ENCODE data around the gene TCF4.
A peak's percentile ranks its signal among the peaks of the same experiment; 100 is the strongest.

Gene TCF4

GRCh38 chr18:55430026-55430425, 158.0 kb downstream of the TCF4 start:
- Histone ChIP-seq H3K9ac (ENCODE audit: low read depth, low read length) (no peak overlapping the region), H3K36me3 (ENCODE audit: insufficient read depth, low read length) (no peaks in the 10 kb centered on the region), H3K9me3 (ENCODE audit: control insufficient read depth, insufficient read depth, low read length) (no peaks in the 10 kb centered on the region), H3K4me1 (ENCODE audit: insufficient read depth, low read length) (peaks cover 18% of the 10 kb centered on the region)

GRCh38 chr18:55427951-55428350, 160.0 kb downstream of the TCF4 start:
- Histone ChIP-seq H3K4me1 (ENCODE audit: insufficient read depth, low read length) (peaks cover 29% of the 10 kb centered on the region), H3K36me3 (ENCODE audit: insufficient read depth, low read length) (no peaks in the 10 kb centered on the region), H3K9ac (ENCODE audit: low read depth, low read length) (no peak overlapping the region), H3K9me3 (ENCODE audit: control insufficient read depth, insufficient read depth, low read length) (no peaks in the 10 kb centered on the region)

GRCh38 chr18:55425698-55426097, 162.3 kb downstream of the TCF4 start:
- Histone ChIP-seq H3K9me3 (ENCODE audit: control insufficient read depth, insufficient read depth, low read length) (no peaks in the 10 kb centered on the region), H3K36me3 (ENCODE audit: insufficient read depth, low read length) (no peaks in the 10 kb centered on the region), H3K9ac (ENCODE audit: low read depth, low read length) (no peak overlapping the region), H3K4me1 (ENCODE audit: insufficient read depth, low read length) (peaks cover 50% of the 10 kb centered on the region)

GRCh38 chr18:55422456-55423180, 165.4 kb downstream of the TCF4 start:
- Histone ChIP-seq H3K9me3 (ENCODE audit: control insufficient read depth, insufficient read depth, low read length) (no peaks in the 10 kb centered on the region), H3K9ac (ENCODE audit: low read depth, low read length) (peak overlapping the region; percentile 32; the same call in 1 of the 2 replicates), H3K36me3 (ENCODE audit: insufficient read depth, low read length) (no peaks in the 10 kb centered on the region), H3K4me1 (ENCODE audit: insufficient read depth, low read length) (peaks cover 73% of the 10 kb centered on the region)

GRCh38 chr18:55421615-55422419, 166.2 kb downstream of the TCF4 start:
- Histone ChIP-seq H3K9ac (ENCODE audit: low read depth, low read length) (no peak overlapping the region; the same call in 1 of the 2 replicates), H3K36me3 (ENCODE audit: insufficient read depth, low read length) (no peaks in the 10 kb centered on the region), H3K9me3 (ENCODE audit: control insufficient read depth, insufficient read depth, low read length) (no peaks in the 10 kb centered on the region), H3K4me1 (ENCODE audit: insufficient read depth, low read length) (peaks cover 77% of the 10 kb centered on the region)

GRCh38 chr18:55421308-55421614, 166.7 kb downstream of the TCF4 start:
- peaks cover 80% of the 10 kb centered on the region for H3K4me1 ChIP-seq (ENCODE audit: insufficient read depth, low read length)
- H3K9me3 ChIP-seq (ENCODE audit: control insufficient read depth, insufficient read depth, low read length) = no peaks in the 10 kb centered on the region
- H3K36me3 ChIP-seq (ENCODE audit: insufficient read depth, low read length) = no peaks in the 10 kb centered on the region
- no peak overlapping the region for H3K9ac ChIP-seq (ENCODE audit: low read depth, low read length)

- Histone ChIP-seq H3K9ac (ENCODE audit: low read depth, low read length) (peak overlapping the region; percentile 31; the same call in 1 of the 2 replicates), H3K36me3 (ENCODE audit: insufficient read depth, low read length) (no peaks in the 10 kb centered on the region), H3K9me3 (ENCODE audit: control insufficient read depth, insufficient read depth, low read length) (no peaks in the 10 kb centered on the region), H3K4me1 (ENCODE audit: insufficient read depth, low read length) (peaks cover 77% of the 10 kb centered on the region)
Observed at GRCh38 chr18:55420665-55421307, 167.2 kb downstream of the TCF4 start.

- Histone ChIP-seq H3K4me1 (ENCODE audit: insufficient read depth, low read length) (peaks cover 70% of the 10 kb centered on the region), H3K9me3 (ENCODE audit: control insufficient read depth, insufficient read depth, low read length) (no peaks in the 10 kb centered on the region), H3K36me3 (ENCODE audit: insufficient read depth, low read length) (no peaks in the 10 kb centered on the region), H3K9ac (ENCODE audit: low read depth, low read length) (peak overlapping the region; percentile 31)
Observed at GRCh38 chr18:55419947-55420664, 167.9 kb downstream of the TCF4 start.

GRCh38 chr18:55419132-55419946, 168.7 kb downstream of the TCF4 start:
- Histone ChIP-seq H3K9ac (ENCODE audit: low read depth, low read length) (peak overlapping the region; percentile 31), H3K36me3 (ENCODE audit: insufficient read depth, low read length) (no peaks in the 10 kb centered on the region)

GRCh38 chr18:55418439-55418838, 169.6 kb downstream of the TCF4 start:
- peaks cover 62% of the 10 kb centered on the region for H3K4me1 ChIP-seq (ENCODE audit: insufficient read depth, low read length)
- H3K9me3 ChIP-seq (ENCODE audit: control insufficient read depth, insufficient read depth, low read length) = no peaks in the 10 kb centered on the region
- H3K9ac ChIP-seq (ENCODE audit: low read depth, low read length) = no peak overlapping the region
- H3K36me3 ChIP-seq (ENCODE audit: insufficient read depth, low read length) = no peaks in the 10 kb centered on the region

More at GRCh38 chr18:55419132-55419946, 168.7 kb downstream of the TCF4 start:
- Histone ChIP-seq H3K9me3 (ENCODE audit: control insufficient read depth, insufficient read depth, low read length) (no peaks in the 10 kb centered on the region), H3K4me1 (ENCODE audit: insufficient read depth, low read length) (peaks cover 66% of the 10 kb centered on the region)

- Histone ChIP-seq H3K9me3 (ENCODE audit: control insufficient read depth, insufficient read depth, low read length) (no peaks in the 10 kb centered on the region), H3K4me1 (ENCODE audit: insufficient read depth, low read length) (peaks cover 52% of the 10 kb centered on the region), H3K9ac (ENCODE audit: low read depth, low read length) (no peak overlapping the region), H3K36me3 (ENCODE audit: insufficient read depth, low read length) (no peaks in the 10 kb centered on the region)
Observed at GRCh38 chr18:55416791-55417190, 171.2 kb downstream of the TCF4 start.

- H3K36me3 ChIP-seq (ENCODE audit: insufficient read depth, low read length) = no peaks in the 10 kb centered on the region
- H3K4me1 ChIP-seq (ENCODE audit: insufficient read depth, low read length) = peaks cover 38% of the 10 kb centered on the region
- no peaks in the 10 kb centered on the region for H3K9me3 ChIP-seq (ENCODE audit: control insufficient read depth, insufficient read depth, low read length)
- no peak overlapping the region for H3K9ac ChIP-seq (ENCODE audit: low read depth, low read length)
Observed at GRCh38 chr18:55415258-55415871, 172.6 kb downstream of the TCF4 start.

- Histone ChIP-seq H3K9ac (ENCODE audit: low read depth, low read length) (no peak overlapping the region), H3K36me3 (ENCODE audit: insufficient read depth, low read length) (no peaks in the 10 kb centered on the region), H3K9me3 (ENCODE audit: control insufficient read depth, insufficient read depth, low read length) (no peaks in the 10 kb centered on the region), H3K4me1 (ENCODE audit: insufficient read depth, low read length) (peaks cover 29% of the 10 kb centered on the region)
Observed at GRCh38 chr18:55414475-55414874, 173.5 kb downstream of the TCF4 start.
